Stimulated activated CD4-positive, alpha-beta T cell treated with anti-CD3 and anti-CD28 coated beads, Interleukin-2, amount 100 ng/mL, for 24 hours (primary cell): ENCODE results near the gene IP6K3.

ENCODE experiments used
- DNase-seq, 2 donors: peaks; one replicate each; pipeline ENCODE4 v3.0.0-alpha.2; 2020

Gene IP6K3

DNA sequence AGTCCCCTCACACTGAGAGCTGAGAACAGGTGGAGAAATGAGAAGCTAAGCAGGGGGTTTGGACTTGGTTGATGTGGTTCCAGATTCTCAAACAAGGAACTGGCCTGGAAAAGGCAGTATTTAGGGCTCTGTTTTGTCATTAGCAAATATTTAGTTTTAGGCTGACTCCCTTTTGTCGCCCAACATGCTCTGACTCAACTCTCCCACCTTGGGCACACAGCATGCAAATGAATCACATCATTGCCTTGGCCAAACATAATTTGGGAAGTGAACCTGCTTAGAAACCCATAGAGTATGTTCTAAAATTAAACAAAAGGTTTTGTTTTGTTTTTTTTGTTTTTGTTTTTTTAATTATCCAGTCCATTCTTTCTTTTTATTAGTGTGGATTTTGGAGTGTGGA, 25.7 kb downstream of the IP6K3 start:
- no peak for DNase-seq

DNA sequence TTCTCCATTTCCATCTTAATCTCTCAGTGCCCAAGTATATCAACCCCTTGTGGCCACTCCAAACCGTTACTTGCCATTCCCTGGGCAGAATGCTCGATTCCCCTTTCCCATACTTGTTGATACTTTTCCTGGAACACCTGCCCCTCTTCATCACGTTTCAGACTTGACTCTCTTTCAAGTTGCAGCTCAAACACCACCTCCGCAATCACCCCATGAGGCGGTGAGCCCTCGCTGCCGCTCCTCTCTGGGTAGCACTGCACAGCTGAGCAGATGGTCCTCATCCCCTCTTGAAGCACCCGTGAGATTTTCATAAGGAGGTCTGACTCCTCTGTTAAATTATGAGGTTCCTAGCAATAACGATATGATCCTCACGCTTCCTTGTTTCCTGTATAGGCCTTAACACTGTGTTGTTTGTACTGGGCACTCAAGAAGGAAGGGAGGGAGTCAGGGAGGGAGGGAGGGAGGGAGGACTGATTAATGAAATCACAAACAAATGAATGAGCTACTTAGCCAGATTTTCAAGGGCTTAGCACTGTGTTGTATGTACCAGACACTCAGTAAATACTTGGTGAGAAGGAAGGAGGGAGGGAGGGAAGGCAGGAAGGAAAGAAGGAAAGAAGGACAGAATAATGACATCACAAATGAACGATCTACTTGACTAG, 27.2 kb downstream of the IP6K3 start:
- DNase-seq: no peak

DNA sequence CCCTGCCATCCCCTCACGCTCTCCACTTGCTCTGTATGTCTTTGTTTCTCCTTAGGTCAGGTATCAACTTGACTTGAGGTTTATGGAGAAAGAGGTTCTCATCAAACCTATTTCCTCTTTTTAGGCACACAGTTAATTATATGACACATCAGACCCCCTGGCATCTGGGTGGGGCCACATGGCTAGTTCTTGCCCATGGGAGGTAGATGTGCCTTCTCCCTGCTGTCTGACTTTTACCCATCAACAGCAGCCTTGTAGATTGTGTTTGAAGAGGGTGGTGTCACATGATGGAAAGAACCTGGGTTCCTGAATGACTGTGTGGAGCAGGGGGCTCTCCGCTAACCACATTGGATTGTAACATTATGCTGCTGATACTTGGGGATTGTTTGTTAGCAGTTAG, 28.0 kb downstream of the IP6K3 start:
- DNase-seq: no peak

DNA sequence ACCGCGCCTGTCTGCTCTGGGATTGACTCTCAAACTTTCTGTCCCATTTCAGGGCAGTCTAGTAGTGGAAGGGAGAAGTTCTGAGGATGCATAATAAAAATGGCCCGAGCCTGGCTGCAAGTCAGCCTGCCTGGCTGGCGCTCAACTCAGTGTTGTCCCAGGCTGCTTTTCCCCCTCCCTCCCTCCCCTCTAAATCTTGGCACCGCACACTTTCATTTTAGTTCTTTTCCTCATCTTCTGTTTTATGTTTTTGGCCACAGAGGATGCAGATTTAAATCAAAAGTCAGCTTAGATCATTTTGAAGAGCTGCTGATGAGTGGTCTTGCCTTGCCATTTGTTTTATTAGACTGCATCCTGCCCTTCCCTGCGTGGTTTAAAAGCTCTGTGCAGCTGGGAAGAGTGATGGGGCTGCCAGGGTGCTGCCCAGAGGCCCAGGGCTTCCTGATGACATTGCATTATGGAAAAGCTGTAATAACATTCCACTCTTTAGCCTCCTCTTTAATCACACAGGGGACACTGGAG, 28.7 kb downstream of the IP6K3 start:
- DNase-seq: no peak

DNA sequence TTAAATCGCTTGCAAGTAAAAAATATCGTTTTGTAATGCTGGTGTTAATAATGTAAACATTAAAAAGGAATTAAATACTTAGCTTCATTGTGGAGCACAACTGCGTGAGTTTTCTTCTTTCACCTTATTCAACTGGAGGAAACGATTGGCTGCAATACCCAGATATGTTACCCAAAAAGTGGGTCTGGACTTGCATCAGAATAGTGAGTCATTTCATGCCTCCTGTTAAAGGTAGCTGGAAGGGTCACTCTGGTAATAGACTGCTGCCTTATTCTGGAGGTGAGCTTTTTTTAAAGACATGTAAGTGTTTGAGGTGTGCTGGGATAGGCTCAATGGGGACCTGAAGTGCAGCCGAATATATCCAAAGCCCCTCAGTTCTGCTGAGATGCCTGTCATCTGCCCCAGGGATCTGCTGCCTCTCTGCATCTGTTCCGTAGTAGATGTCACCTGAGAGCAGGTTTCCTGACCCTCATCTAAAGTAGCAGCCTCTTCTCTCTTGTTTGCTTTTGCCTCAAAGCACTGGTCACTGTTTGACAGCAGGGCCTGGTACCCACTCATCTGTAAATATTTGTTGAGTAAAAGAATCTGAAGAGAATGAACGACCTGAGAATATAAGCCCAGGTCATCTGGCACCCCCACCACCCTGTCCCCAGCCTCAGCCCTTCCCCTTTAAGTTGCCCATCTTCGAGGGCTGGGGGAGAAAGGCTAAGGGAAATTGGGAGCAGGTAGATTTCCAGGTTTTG, 29.6 kb downstream of the IP6K3 start:
- no peak for DNase-seq

DNA sequence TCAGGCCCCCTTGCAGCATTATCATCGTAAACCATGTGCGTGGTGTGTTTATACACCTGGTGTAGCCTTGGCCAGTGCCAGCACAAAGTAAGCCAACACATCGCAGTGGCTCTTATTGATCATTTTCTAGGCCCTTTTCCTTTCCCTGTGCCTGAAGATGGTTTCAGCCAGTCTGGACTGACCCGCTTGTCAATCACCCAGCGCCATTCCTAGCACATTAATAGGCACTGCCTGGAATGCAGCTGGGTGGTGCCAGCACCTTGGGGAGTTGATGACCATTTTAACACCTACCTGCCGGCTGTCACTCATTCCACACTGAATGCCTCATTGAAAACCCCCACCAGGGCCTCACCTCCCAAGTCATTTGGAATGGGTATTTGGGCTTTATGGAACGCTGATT, 30.3 kb downstream of the IP6K3 start:
- no peak for DNase-seq

DNA sequence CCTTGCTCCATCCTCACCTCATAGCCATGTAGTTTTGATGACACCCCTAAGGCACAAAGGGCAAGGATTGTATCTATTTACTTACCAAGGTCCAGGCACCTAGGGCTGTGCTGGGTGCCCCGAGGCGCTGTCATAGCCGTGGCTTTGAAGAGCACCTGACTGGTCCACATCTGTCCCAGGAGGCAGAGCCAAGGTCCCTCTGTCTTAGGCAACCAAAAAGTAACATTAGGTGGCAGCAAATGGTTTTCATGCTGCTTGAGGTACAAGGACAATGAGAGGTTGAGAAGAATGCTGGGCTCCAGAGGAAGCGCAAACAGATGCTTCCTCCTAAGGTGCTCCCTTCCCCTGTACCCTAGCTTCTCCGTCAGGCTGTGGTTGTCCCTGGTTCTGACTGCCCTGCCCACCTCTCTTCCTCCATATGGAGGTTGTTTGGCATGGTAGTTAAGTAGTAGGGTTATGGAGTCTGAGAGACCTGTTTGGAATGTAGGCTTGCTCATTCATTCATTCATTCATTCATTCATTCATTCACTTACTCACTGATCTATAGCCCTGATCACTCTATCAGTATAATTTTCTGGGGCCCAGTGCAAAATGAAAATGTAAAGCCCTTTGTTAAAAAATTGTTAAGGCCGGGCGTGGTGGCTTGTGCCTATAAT, 32.2 kb downstream of the IP6K3 start:
- no peak for DNase-seq

DNA sequence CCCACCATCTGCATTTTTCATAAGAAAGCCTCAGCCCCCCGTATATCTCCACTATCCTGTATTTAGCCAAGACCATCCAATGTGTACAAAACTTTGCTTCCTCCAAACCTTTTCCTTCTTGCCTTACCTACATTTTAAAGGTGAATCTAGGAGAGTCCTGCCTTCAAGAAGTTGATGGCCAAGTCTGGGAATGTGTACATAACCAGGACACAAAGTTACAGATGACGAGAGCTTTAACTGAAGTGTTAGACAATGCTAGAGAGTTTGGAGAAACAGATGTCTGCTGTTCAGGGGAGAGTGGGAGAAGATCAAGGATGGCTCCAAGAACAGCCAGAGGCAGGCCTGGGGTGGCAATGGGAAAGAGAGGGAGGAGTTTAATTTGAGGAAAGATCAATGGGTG, 32.9 kb downstream of the IP6K3 start:
- DNase-seq: no peak

DNA sequence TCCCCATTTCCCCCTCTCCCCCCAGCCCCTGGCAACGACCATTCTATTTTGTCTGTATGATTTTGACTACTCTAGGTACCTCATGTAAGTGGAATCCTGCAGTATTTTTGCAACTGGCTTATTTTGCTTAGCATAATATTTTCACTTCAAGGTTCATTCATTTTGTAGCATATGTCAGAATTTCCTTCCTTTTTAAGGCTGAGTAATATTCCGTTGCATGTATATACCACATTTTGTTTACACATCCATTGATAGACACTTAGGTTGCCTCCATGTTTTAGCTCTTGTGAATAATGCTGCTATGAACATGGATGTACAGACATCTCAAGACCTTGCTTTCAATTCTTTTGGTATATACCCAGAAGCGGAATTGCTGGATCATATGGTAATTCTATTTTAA, 33.8 kb downstream of the IP6K3 start:
- DNase-seq: no peak

DNA sequence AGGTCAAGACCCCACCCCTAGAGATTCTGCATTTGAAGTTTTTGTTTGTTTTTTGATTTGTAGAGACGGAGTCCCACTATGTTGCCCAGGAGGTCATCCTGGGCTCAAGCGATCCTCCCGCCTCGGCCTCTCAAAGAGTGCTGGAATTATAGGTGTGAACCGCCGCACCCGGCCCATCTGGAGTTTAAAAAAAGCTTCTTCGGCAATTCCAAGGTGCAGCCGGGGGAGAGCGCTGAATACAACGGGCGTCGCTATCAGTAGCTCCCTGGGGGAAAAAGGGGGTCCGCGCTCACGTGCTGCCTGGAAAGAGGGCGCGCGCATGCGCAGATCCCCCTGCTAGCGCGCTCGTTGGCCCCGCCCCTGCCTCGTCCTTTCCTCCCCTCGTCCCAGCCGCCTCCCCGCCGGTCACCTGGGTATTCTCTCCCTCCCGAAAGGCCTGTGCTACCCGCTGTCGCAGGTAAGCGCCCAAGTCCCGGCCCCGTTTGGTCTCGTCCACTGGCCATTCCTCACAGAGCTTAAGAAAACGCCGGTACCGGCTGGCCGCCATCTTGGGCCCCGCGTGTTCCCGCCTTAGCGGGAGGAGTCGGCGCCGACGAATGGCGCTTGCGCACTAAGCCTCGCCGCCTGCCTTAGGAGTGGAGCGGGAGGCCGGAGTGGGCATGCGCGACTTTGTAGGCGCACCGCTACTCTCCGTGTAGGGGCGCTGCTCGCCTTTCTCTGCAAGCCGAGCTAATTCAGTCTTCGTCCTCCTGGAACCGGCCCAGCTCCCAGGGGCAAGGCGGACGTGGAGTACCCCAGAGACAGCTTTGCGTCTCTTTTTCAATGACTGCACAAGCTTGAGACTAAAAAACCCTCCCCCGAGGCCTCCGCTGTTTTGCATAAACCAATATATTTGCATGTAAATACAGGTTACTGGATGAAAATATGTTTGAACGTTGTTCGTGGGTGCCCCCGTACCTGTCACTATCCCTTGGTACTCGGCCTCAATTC, 35.3 kb downstream of the IP6K3 start, which contains the start of gene UQCC2:
Gene UQCC2 (minus strand): TSS at position 561 of the 990 bp plus-strand sequence. CDS start 14 bp downstream, at position 547.
- DNase-seq: peak; percentile 97 to 98

DNA sequence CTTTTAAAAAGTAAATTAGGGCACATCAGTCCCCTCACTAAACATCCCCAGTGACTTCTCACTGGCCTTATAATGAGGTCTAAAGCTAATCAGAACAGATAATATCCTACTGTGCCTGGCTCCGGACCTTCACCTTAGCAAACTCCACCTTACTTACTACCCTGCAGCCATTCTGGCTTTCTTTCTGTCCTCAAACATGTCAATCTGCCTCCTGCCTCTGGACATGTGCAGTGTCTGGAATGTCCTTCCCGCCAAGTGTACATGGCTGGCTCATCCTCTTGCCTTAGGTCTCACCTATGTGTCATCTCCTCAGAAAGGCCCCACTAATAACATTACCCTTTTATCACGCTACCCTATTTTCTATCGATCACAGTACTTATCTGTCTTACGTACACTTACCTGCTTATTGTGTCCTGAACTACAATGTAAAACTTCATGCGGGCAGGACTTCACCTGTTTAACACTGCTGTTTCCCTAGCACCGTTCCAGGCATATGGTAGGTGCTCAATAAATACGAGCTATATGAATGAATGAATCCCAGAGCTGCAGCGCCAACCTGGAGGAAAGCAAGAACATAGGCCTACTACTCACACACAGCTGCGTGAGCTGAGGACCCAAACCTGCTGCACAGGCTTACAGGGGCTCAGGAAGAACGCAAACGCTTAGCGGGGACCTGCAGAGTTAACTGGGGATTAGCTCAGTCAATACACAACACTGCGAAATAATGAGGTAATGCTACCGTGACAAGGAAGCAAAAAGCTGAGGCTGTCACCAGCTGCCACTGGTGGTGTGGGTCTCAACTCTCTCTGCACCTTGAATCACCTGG, 36.2 kb downstream of the IP6K3 start:
- no peak for DNase-seq

DNA sequence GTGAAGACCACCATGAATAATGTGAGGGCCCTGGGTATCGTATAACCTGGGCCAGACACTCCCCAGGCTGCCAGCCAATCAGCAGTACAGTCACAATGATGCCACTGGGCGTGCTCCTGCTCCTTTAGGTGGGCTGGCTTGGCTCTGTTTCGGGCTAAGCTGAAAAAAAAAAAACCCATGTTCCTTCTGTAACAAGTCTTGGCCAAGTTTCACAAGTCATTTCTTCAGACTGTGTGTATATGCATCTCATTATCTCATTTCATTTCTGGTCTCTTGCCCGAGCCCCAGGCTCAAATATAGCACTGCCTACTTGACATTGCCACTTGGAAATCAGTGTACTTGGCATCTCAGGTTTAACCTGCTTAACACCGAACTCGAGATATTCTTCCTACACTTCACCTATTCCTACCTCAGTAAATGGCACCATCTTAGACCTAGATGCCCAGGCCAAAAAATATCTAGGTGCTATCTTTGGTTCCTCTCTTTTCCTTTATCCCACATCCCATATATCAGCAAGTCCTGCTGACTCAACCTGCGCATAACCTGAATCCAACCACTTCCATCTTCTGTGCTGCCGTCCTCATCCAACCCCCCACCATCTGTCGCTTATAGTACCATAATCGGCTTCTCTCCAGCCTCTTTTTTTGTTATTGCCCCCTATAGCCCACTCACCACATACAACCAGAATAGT, 37.0 kb downstream of the IP6K3 start:
- DNase-seq: no peak

DNA sequence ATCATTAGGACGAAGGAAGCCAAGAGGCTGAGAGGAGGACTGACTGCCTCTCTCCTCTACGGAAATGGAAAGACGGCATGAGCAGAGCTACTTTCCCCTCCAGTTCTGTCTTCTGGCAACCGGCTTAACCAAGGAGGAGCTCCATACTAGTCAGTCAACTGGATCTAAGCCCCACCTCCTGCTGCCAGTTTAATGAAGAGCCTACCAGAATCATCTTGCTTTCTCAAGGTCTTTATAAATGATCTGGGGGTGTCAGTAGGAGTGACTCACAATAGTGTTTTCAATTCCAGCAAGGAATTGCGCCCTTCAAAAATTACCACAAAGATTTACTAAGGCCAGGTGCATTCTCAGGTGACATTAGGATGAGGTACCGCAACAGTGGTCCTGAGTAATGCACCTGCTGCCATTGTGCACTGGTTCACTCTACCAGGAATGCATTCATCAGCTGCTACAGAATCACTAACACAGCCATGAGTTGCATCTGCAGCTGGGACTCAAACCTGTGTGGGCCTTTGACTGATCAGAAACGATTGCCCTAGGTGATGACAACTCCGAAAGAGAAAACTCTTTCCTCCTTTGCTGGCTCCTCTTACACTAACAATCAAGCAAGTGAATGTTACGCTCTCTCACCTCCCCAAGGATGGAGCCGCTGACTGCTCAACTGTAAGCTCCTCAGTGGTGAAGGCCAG, 38.0 kb downstream of the IP6K3 start:
- DNase-seq: no peak

DNA sequence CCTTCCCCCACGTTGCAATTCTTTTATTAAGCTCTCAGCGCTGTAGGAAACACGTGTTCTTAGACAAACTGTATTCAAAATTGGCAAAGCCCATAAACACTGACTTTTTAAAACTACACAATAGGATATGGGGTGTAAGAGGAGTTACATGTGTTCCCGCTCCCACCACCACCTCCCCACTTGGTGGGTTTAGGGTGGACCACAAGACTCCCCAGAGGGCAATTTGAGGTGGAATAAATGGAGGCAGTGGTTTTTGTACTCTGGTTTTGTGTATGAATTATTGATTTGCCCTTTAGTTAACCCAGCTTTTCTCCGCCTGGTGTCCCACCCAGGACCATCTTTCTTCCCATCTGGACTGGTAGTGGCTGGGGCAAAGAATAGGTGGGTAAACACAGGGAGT, 38.9 kb downstream of the IP6K3 start:
- DNase-seq: no peak

DNA sequence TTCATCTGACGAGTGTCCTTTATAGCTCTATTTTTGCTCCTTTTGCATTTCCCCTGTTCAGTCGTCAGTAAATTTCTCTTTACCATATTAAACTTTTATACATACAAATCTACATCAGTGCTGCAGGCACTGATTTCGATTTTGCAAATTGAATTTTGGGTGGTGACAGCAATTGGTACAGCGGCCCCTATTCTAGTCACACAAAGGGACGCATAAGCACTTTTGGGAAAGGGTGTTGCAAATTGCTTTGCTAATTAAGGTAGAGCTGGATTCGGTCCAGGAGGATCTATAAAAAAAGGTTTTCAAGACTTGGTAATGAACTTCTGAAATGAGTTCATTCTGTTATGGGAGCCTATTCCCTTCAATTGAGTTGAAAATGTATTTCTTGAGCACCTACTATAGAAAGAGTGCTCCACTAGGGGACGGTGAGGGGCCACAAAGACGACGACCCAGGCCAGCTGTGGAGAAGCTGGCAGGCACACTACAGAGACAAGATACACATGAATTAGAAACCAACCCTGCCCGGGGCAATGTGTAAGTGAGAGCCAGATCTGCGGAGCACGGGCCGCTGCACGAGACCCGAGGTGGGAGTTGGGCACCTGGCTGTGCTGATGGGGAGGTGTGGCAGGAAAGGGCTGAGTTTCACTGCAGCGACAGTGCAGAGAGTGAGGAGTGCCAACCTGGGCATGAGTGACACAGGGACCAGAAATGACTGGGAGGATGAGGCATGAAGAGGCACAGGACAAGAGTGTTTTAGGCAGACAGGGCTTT, 40.6 kb downstream of the IP6K3 start:
- DNase-seq: no peak

DNA sequence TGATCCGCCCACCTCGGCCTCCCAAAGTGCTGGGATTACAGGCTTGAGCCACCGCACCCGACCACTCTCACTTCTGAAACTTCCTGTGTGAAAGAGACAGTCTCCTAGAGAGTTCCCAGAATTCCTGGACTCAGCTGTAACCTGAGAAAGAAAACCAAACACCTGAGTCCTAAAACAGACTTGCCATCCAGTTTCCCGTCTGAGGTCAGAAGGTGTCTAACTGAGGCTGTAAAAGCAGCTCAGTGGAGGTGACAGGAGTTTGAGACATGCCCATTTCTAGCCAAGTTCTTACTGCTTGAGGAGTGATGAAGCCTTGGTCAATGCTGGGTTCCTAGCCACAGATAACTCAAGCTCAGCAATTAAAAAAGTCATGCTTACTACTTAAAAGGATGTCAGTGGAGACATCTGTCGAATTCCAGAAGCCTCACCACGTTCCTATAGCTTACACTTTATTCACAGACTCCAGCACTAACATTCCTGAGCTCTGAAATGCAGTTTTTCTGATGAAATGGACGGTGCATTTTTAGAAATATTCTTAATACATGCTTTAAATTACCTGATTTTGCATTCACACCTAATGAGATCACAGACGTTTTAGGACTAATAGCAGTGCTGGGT, 41.3 kb downstream of the IP6K3 start:
- DNase-seq: no peak

DNA sequence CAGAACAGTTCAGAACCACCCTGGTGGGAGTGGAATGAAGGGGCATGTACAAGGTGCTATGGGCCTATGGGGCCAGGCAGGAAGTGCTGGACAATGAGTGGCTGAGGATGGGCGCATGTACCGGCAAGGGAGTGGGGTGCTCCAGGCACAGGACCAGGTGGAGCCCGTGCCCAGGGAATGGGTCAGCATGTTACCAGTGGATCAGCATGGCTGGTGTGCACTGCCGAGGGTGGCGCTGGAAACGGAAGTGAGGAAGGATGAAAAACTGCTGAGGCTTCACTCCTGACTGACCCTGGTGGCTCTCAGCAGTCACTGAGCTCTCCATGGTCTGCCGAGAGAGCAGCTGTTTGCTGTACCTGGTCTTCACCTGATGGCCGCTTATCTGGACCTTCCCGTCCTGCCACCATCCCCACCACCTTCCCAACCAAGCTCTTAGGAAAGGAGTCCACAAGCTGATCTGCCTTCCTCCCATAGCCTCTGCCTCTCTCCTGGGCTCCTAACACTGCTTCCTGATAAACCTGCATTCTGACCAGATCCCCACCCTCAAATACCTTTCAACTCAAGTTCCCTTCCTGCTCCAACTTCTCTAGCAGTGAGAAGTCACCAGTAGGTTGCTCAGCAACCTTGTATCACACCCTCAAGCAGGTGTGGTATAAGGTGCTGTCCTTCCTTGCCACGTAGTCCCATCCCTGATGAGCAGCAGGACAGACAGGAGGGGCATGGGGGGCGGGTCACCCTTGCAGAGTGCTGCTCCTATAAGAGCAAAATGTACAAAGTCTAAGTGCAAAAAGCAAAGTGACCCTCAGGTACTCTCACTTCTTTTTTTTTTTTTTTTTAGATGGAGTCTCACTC, 42.3 kb downstream of the IP6K3 start:
- DNase-seq: no peak

DNA sequence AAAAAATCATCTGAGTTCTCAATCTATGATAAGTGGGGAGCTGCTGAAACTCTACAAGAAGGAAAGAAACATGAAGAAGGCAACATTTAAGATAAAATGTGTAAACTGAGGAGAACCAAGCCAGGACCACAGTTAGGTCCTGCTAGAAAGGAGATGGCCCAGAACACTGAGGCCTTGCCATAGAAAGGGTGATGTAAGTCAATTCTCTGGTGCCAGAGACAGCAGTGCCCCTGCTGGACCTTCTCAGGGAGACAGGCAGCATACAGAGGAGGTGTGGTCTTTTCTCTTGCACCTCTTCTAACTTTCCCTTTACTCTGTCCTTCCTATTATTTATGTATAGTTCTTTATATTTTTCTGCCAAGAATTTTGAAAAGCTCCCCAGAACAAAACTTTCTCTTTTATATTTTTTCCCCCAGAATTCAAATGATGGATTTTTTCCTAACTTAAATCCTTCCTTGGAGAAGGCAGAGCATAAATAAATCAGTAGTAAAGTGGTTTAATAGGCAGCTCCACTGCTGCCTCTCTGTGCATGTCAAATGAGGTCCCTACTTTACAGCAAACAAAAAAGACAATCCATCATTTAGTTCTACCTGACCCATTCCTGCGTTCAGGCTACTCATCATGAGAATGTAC, 44.2 kb downstream of the IP6K3 start:
- no peak for DNase-seq
